ENCODE measurements around the gene SECISBP2. TPM values are rescaled to one million over a fixed set of nuclear protein-coding genes. Genes with fewer than 3 reads are reported as not detected.
A peak's percentile ranks its signal among the peaks of the same experiment; 100 is the strongest.
"Not testable (repeated sequence)": the region's sequence is repeated elsewhere in the genome, so short reads cannot be mapped to it uniquely, and the experiment has no call there.

Gene SECISBP2
- total RNA-seq, 1 donor from 2014 or later: 55.6 TPM

DNA sequence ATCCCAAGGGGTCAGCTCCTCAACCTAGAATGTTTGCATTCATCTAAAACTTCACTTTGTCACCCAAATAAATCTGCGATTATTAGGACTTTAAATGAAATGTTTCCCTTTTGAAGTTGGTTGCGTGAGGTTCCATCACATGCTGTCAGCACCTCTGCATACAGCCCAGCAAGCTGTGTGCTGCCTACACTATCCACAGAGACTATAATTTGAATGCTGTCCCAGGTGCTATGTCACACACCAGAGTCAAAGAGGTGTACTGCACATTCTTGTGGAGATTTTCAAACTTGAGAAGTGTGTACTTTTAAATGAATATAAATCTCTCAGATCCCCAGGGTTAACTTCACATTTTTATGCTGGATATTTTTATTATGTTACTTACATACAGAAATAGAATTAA lies 26.6 kb upstream of the SECISBP2 start:
- Histone ChIP-seq H3K27ac (no peak overlapping the region), H3K36me3 (no peaks in the 10 kb centered on the region), H3K4me1 (no peaks in the 10 kb centered on the region), H3K9me3 (no peaks in the 10 kb centered on the region), H3K4me3 (no peak overlapping the region), H3K27me3 (ENCODE audit: low read depth) (no peaks in the 10 kb centered on the region)
- TF ChIP-seq, protein P1, sequence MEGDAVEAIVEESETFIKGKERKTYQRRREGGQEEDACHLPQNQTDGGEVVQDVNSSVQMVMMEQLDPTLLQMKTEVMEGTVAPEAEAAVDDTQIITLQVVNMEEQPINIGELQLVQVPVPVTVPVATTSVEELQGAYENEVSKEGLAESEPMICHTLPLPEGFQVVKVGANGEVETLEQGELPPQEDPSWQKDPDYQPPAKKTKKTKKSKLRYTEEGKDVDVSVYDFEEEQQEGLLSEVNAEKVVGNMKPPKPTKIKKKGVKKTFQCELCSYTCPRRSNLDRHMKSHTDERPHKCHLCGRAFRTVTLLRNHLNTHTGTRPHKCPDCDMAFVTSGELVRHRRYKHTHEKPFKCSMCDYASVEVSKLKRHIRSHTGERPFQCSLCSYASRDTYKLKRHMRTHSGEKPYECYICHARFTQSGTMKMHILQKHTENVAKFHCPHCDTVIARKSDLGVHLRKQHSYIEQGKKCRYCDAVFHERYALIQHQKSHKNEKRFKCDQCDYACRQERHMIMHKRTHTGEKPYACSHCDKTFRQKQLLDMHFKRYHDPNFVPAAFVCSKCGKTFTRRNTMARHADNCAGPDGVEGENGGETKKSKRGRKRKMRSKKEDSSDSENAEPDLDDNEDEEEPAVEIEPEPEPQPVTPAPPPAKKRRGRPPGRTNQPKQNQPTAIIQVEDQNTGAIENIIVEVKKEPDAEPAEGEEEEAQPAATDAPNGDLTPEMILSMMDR (IDR thresholded peaks at IDR 0.05): no peak
- DNase-seq (no peak), ATAC-seq (no peak)
- intact Hi-C loops (cut with DNase I): no loop called here

DNA sequence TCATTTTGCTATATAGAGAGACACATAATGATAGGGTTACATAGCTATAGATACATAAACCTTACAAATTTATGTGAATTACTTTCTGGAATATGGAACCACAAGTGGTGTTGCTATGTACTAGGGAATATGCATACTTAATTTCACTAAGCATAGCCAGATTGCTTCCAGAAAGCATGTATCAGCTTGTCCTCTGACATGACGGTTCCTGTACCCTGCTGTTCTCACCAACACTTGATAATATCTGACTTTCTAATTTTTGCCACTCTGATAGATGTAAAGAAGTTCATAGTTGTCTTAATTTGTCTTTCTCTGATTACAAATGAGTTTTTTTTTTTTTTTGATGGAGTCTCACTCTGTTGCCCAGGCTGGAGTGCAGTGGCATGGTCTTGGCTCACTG lies 25.3 kb upstream of the SECISBP2 start:
- intact Hi-C loops (cut with DNase I): no loop called here

DNA sequence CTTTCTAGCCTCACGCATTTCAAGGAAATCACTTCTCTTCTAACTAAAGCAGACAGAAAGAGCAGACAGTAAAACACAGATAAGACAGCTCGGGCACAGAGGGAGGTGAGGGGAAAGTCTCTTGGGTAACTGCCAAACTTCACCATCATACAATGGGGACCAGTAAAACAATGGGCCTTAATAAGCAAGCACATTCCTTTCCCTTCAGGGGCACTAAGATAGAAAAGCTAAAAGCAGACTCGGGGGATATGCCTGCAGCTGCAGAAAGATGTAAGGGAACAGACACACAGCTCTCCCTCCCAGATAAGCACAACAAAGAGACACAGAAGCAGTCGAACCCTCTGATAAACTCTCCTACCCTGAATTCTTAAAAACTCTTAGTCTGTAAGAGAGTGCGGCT lies 22.9 kb upstream of the SECISBP2 start:
- no peaks in the 10 kb centered on the region for H3K4me1 ChIP-seq
- DNase-seq: no peak
- TF ChIP-seq, protein P1 (IDR thresholded peaks at IDR 0.05): no peak
- no peaks in the 10 kb centered on the region for H3K27me3 ChIP-seq (ENCODE audit: low read depth)
- no peak overlapping the region for H3K27ac ChIP-seq
- ATAC-seq: no peak
- no peaks in the 10 kb centered on the region for H3K9me3 ChIP-seq
- H3K36me3 ChIP-seq: no peaks in the 10 kb centered on the region
- intact Hi-C loops (cut with DNase I): no loop called here
- H3K4me3 ChIP-seq: no peak overlapping the region

More for the DNA sequence above, 25.3 kb upstream of the SECISBP2 start:
- no peaks in the 10 kb centered on the region for H3K36me3 ChIP-seq
- no peaks in the 10 kb centered on the region for H3K9me3 ChIP-seq
- DNase-seq (no peak), ATAC-seq (no peak)
- TF ChIP-seq, protein P1 (IDR thresholded peaks at IDR 0.05): no peak
- H3K27me3 ChIP-seq (ENCODE audit: low read depth): no peaks in the 10 kb centered on the region
- no peaks in the 10 kb centered on the region for H3K4me1 ChIP-seq
- H3K27ac ChIP-seq: no peak overlapping the region
- no peak overlapping the region for H3K4me3 ChIP-seq

DNA sequence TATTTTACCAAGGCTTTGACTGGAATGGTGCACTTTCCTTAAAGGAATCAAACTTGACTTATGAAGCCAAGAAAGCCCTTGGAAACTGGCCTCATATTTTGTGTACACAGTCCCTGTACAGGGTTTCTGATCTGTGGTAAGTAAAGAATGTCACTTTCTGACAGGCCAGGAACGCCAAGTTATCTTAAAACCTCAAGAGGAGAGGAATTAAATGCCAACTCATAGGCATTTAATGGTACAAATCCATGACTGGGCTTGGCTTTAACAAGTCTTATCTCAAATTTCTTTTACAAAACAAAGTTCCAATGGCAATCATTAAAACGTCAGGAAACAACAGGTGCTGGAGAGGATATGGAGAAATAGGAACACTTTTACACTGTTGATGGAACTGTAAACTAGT lies 16.3 kb upstream of the SECISBP2 start:
- H3K27ac ChIP-seq: peak overlapping the region; percentile 15
- H3K27me3 ChIP-seq (ENCODE audit: low read depth); H3K9me3 ChIP-seq; H3K36me3 ChIP-seq; intact Hi-C loops (cut with DNase I); H3K4me3 ChIP-seq; DNase-seq; H3K4me1 ChIP-seq: not testable (repeated sequence)
- peak; percentile 39 to 70 for ATAC-seq

DNA sequence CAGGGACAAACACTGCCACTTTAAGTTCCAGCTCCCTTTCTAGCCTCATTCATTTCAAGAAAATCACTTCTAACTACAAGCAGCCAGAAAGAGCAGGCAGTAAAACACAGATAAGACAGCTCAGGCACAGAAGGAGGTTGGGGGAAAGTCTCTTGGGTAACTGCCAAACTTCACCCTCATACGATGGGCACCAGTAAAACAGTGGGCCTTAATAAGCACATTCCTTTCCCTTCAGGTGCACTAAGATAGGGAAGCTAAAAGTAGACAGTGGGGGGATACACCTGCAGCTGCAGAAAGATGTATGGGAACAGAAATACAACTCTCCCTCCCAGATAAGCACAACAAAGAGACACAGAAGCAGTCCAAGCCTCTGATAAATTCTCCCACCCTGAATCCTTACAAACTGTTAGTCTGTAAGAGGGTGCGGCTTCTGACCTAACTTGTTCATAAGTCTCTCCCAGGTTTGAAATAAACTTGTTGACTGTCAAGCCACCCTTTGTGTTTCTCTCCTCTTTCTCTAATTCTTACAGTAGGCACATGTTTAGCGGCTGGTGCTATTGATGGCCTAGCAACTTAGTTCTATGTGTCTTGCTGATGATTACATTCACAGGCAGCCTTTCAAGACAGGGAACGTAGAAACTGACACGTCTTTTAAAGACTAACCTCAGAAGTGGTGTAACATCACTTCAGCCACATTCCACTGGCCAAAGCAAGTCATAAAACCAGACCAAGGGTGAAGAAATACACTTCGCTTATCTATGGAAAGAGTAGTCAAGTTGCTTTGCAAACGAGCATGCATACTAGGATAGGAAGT lies 14.1 kb upstream of the SECISBP2 start:
- no peaks in the 10 kb centered on the region for H3K27me3 ChIP-seq (ENCODE audit: low read depth)
- peaks cover 5% of the 10 kb centered on the region for H3K4me1 ChIP-seq
- no peaks in the 10 kb centered on the region for H3K36me3 ChIP-seq
- TF ChIP-seq, protein P1 (IDR thresholded peaks at IDR 0.05): no peak
- intact Hi-C loops (cut with DNase I): no loop called here
- H3K9me3 ChIP-seq: no peaks in the 10 kb centered on the region
- peak overlapping the region; percentile 57 for H3K27ac ChIP-seq
- DNase-seq (no peak), ATAC-seq (peak; percentile 85 to 86)
- H3K4me3 ChIP-seq: no peak overlapping the region

DNA sequence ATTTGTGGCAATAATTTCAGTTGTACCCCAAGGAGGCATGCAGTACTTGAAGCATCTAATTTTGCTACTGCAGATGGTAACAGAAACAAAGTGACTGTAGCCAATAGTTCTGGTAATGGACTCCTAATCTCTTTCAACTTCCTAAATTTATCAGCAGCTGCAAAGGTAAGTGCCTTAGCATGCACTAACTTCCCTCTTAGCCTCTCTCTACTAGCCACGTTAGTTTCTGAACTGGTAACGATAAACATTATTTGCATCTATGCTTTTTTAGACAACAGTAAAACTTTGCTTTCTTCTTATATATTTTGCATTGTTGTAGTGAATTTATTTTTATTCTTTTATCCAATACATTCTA lies 13.5 kb upstream of the SECISBP2 start:
- Histone ChIP-seq H3K36me3 (no peaks in the 10 kb centered on the region), H3K9me3 (no peaks in the 10 kb centered on the region), H3K4me3 (no peak overlapping the region), H3K4me1 (peaks cover 10% of the 10 kb centered on the region), H3K27ac (peak overlapping the region; percentile 57), H3K27me3 (ENCODE audit: low read depth) (no peaks in the 10 kb centered on the region)
- intact Hi-C loops (cut with DNase I): no loop called here
- ATAC-seq: no peak
- TF ChIP-seq, protein P1 (IDR thresholded peaks at IDR 0.05): no peak
- DNase-seq: no peak

All from lower lobe of right lung (tissue), 2 donors.